Activated CD8-positive, alpha-beta T cell treated with anti-CD3 and anti-CD28 coated beads, Interleukin-2, amount 10 ng/mL, durations not matched to agents 7 days and 5 days (primary cell): ENCODE results near the gene MPEG1. TPM values are rescaled to one million over a fixed set of nuclear protein-coding genes. Genes with fewer than 3 reads are reported as not detected.

Experiments
- ATAC-seq: fragments of 150-1000 bp; cut with Tn5 transposase; one replicate; pipeline ENCODE4 v1.10.0; 2021; ENCODE audit warnings: moderate library complexity
- CTCF ChIA-PET: fragments of 350-600 bp; sonication (Branson Sonifier 250); formaldehyde crosslinking; loops from one replicate; lab custom pipeline; 2021; ENCODE audit warnings: antibody characterized with exemption; lab: Charles Lee
- POLR2A ChIA-PET: fragments of 350-600 bp; sonication (Branson Sonifier 250); formaldehyde crosslinking; loops from one replicate; lab custom pipeline; 2021; ENCODE audit warnings: antibody characterized with exemption; lab: Charles Lee
- DNase-seq: peaks from one replicate; pipeline ENCODE4 v3.0.0-alpha.2; 2020
- H3K27ac Mint-ChIP-seq: one replicate; pipeline ENCODE4 v1.8.0; 2021; ENCODE audit warnings: mild to moderate bottlenecking, mixed read lengths
- H3K27me3 Mint-ChIP-seq: one replicate; pipeline ENCODE4 v1.8.0; 2021; ENCODE audit warnings: low read depth, mixed read lengths
- H3K36me3 Mint-ChIP-seq: one replicate; pipeline ENCODE4 v1.8.0; 2021; ENCODE audit warnings: low read depth, mixed read lengths
- H3K4me1 Mint-ChIP-seq: one replicate; pipeline ENCODE4 v1.8.0; 2021; ENCODE audit warnings: low read depth, mixed read lengths
- H3K4me3 Mint-ChIP-seq: one replicate; pipeline ENCODE4 v1.8.0; 2021; ENCODE audit warnings: mild to moderate bottlenecking, mixed read lengths
- H3K9me3 Mint-ChIP-seq: one replicate; pipeline ENCODE4 v1.8.0; 2022; ENCODE audit warnings: mixed read lengths; ENCODE audit not compliant: insufficient read depth
- total RNA-seq, 2 experiments: library from RNA; stranded (reverse); gene quantifications; one replicate each; pipeline ENCODE4 v1.2.3, GENCODE V29; 2021

Gene MPEG1
- total RNA-seq, 2 experiments from 2014 or later = not detected

DNA sequence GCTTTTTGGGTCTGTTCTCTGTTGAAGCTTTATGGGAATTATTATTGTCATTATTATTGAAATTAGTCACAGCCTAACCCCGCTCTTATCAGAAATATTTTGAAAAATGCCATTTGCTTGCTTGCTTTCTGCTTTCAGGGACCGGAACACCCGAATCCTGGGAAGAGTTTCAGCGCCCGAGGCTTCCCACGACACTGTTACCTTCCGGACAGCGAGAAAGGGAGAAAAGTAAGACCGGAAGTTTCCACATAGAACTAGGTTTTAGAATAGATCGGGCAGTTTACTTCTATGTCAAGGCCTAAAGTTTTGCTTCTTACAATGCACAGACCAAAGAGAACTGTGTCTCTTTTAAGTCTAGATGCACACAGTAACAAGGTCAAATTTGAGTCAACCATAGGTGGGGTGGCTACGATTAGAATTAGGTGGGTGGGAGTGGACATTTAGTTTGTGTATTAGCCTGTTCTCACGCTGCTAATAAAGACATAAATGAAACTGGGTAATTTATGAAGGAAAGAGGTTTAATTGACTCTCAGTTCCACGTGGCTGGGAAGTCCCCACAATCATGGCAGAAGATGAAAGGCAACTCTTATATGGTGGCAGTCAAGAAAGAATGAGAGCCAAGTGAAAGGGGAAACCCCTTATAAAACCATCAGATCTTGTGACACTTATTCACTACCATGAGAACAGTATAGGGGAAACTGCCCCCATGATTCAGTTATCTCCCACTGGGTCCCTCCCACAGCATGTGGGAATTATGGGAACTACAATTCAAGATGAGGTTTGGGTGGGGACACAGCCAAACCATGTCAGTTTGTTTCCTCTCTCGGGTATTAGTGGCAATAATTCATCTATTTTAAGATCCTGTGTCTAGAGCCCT is 12.9 kb downstream of the MPEG1 start:
- DNase-seq (no peak), ATAC-seq (no peak)
- Mint-ChIP-seq H3K27me3 (no peaks in the 10 kb centered on the region), H3K4me1 (no peaks in the 10 kb centered on the region), H3K27ac (no peak overlapping the region), H3K9me3 (no peaks in the 10 kb centered on the region), H3K4me3 (no peak overlapping the region), H3K36me3 (no peaks in the 10 kb centered on the region)
- CTCF ChIA-PET = interaction anchor here (1.1 to 4.5 kb wide), 4 partner anchors 13 to 28 kb away, joined by 4 to 33 read pairs (median 14); partner anchors contain the start of gene DTX4
- POLR2A ChIA-PET = no interaction called here

DNA sequence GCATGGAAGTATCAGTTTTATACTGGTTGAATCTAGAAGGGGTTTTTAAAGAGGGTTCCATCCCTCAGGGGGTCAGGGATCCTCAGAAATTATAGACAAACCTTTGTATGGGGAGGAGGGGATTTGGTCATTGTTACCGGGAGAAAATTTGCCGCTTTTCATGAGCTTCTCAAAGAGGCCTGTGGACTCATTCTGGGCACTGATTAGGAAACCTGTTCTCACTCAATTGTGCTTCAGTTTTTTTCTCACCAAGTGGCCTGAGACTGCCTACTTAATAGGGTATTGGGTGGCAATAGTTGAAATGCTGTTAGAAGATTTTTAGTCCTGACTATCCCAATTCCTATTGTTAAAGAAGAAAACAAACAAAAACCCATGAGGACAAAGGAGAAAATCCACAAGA is 14.0 kb downstream of the MPEG1 start:
- no peaks in the 10 kb centered on the region for H3K9me3 Mint-ChIP-seq
- CTCF ChIA-PET = interaction anchor here (0.8 to 2.6 kb wide), 5 partner anchors 8 to 225 kb away, joined by 3 to 18 read pairs (median 4); partner anchors contain the start of gene DTX4
- no peak overlapping the region for H3K4me3 Mint-ChIP-seq
- H3K27ac Mint-ChIP-seq = no peak overlapping the region
- ATAC-seq (no peak), DNase-seq (no peak)
- H3K4me1 Mint-ChIP-seq = no peaks in the 10 kb centered on the region
- POLR2A ChIA-PET = no interaction called here
- H3K27me3 Mint-ChIP-seq = peaks cover 2% of the 10 kb centered on the region
- H3K36me3 Mint-ChIP-seq = no peaks in the 10 kb centered on the region

DNA sequence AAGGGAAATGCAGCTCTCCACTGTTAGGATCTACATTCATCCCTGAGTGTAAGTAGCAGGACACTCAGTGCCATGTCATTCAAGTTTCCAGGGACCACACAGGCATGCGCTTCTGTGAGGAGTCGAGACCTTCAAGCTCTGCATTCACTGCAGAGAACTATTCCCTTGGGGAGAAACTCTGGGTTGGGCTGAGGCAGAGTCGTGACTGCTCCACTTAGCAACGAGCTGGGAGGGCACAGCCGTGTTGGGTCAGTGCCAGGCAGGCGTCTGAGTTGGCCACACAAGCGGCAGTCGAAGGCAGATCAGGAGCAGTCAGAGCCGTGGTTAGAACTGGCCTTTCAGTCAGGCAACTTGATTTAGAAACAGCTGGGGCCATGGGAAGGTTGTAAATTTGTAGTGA is 14.7 kb downstream of the MPEG1 start:
- no peak overlapping the region for H3K4me3 Mint-ChIP-seq

DNA sequence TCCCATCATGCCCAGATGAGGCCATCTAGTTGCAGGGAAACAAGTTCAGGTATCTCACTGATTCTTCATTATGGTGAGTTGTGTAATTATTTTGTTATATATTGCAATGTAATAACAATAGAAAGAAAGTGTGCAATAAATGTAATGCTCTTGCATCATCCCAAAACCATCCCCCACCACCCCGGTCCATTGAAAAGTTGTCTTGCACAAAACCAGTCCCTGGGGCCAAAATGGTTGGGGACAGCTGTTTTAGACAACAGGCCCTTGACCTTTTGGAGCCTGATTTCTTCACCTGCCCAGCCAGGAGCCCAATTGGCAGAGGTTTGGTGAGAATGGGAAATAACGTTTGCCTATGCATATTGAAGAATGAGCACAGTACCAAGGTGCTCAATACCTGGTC is 15.9 kb downstream of the MPEG1 start:
- Mint-ChIP-seq H3K27me3 (peaks cover 2% of the 10 kb centered on the region), H3K4me1 (no peaks in the 10 kb centered on the region), H3K27ac (no peak overlapping the region), H3K4me3 (no peak overlapping the region), H3K9me3 (no peaks in the 10 kb centered on the region), H3K36me3 (no peaks in the 10 kb centered on the region)
- no peak for ATAC-seq
- DNase-seq = no peak
- CTCF ChIA-PET = no interaction called here
- POLR2A ChIA-PET = no interaction called here

More for the DNA sequence above, 14.7 kb downstream of the MPEG1 start:
- Mint-ChIP-seq H3K9me3 (no peaks in the 10 kb centered on the region), H3K27me3 (peaks cover 2% of the 10 kb centered on the region), H3K36me3 (no peaks in the 10 kb centered on the region), H3K27ac (no peak overlapping the region), H3K4me1 (no peaks in the 10 kb centered on the region)
- ChIA-PET POLR2A (no interaction called here), CTCF (interaction anchor here (0.8 to 1.8 kb wide), 3 partner anchors 9 to 224 kb away, joined by 3 to 18 read pairs (median 4); no protein-coding TSS in a partner anchor)
- no peak for ATAC-seq
- DNase-seq = no peak

DNA sequence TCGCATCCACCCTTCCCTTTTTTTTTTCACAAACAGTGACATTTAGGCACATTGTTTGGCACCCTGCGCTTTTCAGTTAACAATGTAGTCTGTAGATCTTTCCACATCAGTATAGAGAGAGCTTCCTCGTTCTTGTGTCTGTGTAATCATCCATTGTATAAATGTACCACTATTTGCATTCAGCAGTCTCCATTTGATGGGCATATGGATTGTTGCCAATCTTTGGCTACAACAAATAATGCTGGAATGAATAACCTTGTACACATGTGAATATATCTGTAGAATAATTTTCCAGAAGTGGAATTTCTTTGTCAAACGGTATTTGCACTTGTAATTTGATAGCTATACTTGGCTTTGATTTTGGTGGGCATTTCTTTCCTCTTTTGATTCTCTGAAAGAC is 17.1 kb downstream of the MPEG1 start:
- DNase-seq (no peak), ATAC-seq (no peak)
- ChIA-PET CTCF (interaction anchor here (1.1 kb wide), 1 partner anchor 9 kb away, joined by 8 read pairs; no protein-coding TSS in a partner anchor), POLR2A (no interaction called here)
- H3K27me3 Mint-ChIP-seq = peaks cover 2% of the 10 kb centered on the region
- no peak overlapping the region for H3K27ac Mint-ChIP-seq
- peaks cover 5% of the 10 kb centered on the region for H3K4me1 Mint-ChIP-seq
- no peaks in the 10 kb centered on the region for H3K9me3 Mint-ChIP-seq
- no peaks in the 10 kb centered on the region for H3K36me3 Mint-ChIP-seq
- no peak overlapping the region for H3K4me3 Mint-ChIP-seq

DNA sequence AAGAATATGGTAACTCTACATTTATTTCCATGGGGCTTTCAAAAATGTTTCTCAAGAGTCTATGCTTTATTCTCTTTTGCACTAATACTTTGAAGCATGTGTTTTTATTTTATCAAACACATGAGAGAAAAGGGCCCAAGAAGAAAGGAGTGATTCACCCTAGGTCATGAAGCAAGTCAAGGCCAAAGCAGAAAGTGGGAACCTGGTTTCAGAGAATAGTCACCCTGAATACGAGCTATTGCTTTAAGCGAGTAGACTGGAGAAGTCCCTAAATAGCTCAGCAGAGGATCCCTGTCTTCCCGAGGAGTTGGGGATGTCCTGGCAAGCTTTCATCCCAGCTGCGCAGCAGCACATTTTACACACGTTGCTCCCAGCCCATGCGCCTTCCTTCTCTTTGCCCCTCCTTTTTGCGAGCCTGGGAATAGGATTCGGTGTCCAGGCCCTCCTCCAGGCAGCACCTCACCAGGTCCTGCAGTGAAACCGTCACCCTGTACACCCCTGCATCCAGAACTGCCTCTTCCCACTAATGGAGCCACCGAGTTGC is 19.1 kb downstream of the MPEG1 start:
- no peak overlapping the region for H3K4me3 Mint-ChIP-seq
- H3K27ac Mint-ChIP-seq = no peak overlapping the region
- H3K9me3 Mint-ChIP-seq = no peaks in the 10 kb centered on the region
- H3K4me1 Mint-ChIP-seq = peaks cover 5% of the 10 kb centered on the region
- DNase-seq (no peak), ATAC-seq (no peak)
- POLR2A ChIA-PET = no interaction called here
- peaks cover 2% of the 10 kb centered on the region for H3K27me3 Mint-ChIP-seq
- H3K36me3 Mint-ChIP-seq = no peaks in the 10 kb centered on the region
- CTCF ChIA-PET = interaction anchor here (0.9 to 1.2 kb wide), 4 partner anchors 8 to 35 kb away, joined by 3 to 4 read pairs (median 4); no protein-coding TSS in a partner anchor

DNA sequence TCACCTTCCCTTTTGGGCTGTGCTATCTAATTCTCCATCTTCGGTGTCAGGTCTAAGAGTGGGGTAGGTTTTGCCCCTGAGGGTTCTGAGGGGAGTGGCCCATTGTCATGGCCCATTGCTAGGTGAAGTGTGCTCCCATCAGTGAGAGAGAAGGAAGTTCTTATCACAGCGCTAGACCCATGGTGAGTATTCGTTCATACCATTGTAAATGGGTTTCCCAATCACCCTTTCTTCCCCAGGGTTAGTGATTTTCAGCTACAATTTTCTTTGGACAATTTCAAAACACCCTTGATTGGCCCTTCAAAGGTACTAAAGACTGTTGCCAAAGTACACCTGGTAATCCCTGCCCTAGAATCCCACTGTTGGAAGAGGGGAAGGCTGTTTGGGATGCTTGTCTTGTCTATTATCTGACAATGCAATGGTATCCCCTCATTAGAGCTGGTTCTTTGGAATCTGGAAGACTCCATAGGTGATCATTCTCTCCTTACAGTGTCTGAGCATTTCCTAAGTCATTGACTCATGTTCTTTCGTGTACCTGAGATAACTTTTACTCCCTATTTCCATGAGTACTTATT is 20.2 kb downstream of the MPEG1 start:
- CTCF ChIA-PET = interaction anchor here (1.0 to 1.4 kb wide), 3 partner anchors 9 to 14 kb away, joined by 3 read pairs; no protein-coding TSS in a partner anchor
- POLR2A ChIA-PET = no interaction called here
- H3K4me1 Mint-ChIP-seq = peaks cover 5% of the 10 kb centered on the region
- H3K27me3 Mint-ChIP-seq = peaks cover 2% of the 10 kb centered on the region
- ATAC-seq (no peak), DNase-seq (no peak)
- H3K36me3 Mint-ChIP-seq = no peaks in the 10 kb centered on the region
- no peak overlapping the region for H3K4me3 Mint-ChIP-seq
- no peaks in the 10 kb centered on the region for H3K9me3 Mint-ChIP-seq
- no peak overlapping the region for H3K27ac Mint-ChIP-seq

DNA sequence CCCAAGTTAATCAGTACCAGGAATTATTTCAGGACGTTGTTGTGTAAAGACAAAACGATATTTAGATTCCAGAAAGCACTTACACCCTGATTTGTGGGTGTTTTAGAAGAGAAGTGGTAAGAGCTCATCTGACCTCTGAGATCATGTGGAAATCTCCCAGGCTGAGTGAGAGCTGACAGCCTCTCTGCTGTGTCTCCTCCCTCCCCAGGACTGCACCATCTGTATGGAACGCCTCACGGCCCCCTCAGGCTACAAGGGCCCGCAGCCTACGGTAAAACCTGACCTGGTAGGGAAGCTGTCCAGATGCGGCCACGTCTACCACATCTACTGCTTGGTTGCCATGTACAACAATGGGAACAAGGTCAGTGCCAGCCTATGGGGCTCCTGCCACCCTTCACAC is 20.8 kb downstream of the MPEG1 start:
- Mint-ChIP-seq H3K4me3 (no peak overlapping the region), H3K27ac (no peak overlapping the region), H3K27me3 (peaks cover 4% of the 10 kb centered on the region), H3K36me3 (no peaks in the 10 kb centered on the region), H3K4me1 (peaks cover 5% of the 10 kb centered on the region), H3K9me3 (no peaks in the 10 kb centered on the region)
- ATAC-seq = no peak
- ChIA-PET CTCF (interaction anchor here (1.0 to 1.4 kb wide), 3 partner anchors 10 to 14 kb away, joined by 3 read pairs; no protein-coding TSS in a partner anchor), POLR2A (no interaction called here)
- no peak for DNase-seq

DNA sequence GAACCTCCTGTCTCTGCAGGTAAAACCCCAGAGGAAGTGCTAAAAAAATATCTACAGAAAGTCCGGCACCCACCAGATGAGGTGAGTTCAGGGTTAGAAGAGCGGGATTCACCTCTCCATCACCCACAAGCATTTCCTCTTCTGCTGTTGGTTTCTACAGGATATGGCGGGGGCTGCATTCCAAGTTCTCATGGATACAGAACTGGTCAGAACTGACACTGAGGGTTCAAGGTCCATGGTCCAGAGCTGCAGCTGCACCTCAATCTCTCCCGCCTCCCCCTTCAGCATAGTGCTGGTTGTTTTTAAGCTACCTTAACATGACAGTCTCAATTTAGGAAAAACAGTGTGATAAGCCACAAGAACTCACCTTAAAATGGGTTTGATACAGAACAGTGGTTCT is 21.6 kb downstream of the MPEG1 start:
- H3K27me3 Mint-ChIP-seq = peaks cover 4% of the 10 kb centered on the region
- DNase-seq (no peak), ATAC-seq (no peak)
- H3K27ac Mint-ChIP-seq = no peak overlapping the region
- CTCF ChIA-PET = no interaction called here
- H3K36me3 Mint-ChIP-seq = no peaks in the 10 kb centered on the region
- no peaks in the 10 kb centered on the region for H3K9me3 Mint-ChIP-seq
- H3K4me1 Mint-ChIP-seq = peaks cover 5% of the 10 kb centered on the region
- no peak overlapping the region for H3K4me3 Mint-ChIP-seq
- POLR2A ChIA-PET = no interaction called here

DNA sequence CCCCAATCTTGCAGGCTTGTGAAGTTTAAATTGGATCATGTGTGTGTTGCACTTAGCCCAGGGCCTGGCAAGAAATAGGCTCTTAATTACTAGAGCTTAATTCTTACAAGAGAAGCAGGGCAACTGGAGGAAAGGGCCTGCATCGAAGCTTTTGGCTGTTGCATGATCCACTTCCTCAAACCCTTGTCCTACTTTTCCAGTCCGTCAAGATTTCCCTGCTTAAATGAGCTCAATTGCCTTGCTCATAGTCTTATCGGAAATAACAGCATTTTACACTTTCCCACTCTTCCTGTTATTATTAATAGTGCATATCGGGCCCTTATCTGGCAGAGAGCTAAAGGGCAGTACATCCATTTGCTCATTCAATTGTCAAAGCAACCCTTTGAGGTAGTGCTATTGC is 22.7 kb downstream of the MPEG1 start:
- Mint-ChIP-seq H3K4me1 (peaks cover 5% of the 10 kb centered on the region), H3K9me3 (no peaks in the 10 kb centered on the region), H3K27me3 (peaks cover 4% of the 10 kb centered on the region), H3K4me3 (no peak overlapping the region), H3K36me3 (no peaks in the 10 kb centered on the region), H3K27ac (no peak overlapping the region)
- CTCF ChIA-PET = interaction anchor here (1.2 to 2.7 kb wide), 2 partner anchors 19 to 32 kb away, joined by 3 to 21 read pairs; partner anchors contain the start of gene DTX4
- POLR2A ChIA-PET = no interaction called here
- DNase-seq = no peak
- ATAC-seq = no peak

DNA sequence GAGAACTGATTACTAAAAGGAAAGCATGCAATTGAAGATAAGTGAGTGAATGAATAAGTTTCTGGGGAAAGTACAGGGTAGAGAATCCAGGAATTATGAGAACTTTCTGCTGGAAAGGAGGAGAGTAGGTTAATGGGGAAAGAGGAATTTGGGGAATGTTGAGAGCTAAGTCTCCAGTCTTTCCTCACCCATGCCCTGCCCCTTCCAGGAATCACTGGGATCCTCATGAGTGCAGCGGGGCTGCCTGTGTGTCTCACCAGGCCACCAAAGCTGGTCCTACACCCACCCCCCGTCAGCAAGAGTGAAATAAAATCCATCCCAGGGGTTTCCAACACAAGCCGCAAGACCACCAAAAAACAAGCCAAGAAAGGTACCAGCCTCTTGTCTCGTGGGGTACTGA is 23.8 kb downstream of the MPEG1 start:
- Mint-ChIP-seq H3K27ac (no peak overlapping the region), H3K4me3 (no peak overlapping the region), H3K4me1 (peaks cover 5% of the 10 kb centered on the region), H3K36me3 (no peaks in the 10 kb centered on the region), H3K9me3 (no peaks in the 10 kb centered on the region), H3K27me3 (peaks cover 3% of the 10 kb centered on the region)
- CTCF ChIA-PET = interaction anchor here (2.7 kb wide), 1 partner anchor 18 kb away, joined by 21 read pairs; the partner anchor contains the start of gene DTX4
- POLR2A ChIA-PET = no interaction called here
- DNase-seq (no peak), ATAC-seq (no peak)
